Measurements from ENCODE around the gene CST7. TPM values are rescaled to one million over a fixed set of nuclear protein-coding genes. Genes with fewer than 3 reads are reported as not detected.

CST7 gene
- total RNA-seq, 1 donor from 2014 or later: 11.5 TPM

- no peak for DNase-seq (ENCODE audit: low spot score)
These were observed 13.4 kb downstream of the CST7 start for GRCh38 chr20:24962510-24962909.

DNA sequence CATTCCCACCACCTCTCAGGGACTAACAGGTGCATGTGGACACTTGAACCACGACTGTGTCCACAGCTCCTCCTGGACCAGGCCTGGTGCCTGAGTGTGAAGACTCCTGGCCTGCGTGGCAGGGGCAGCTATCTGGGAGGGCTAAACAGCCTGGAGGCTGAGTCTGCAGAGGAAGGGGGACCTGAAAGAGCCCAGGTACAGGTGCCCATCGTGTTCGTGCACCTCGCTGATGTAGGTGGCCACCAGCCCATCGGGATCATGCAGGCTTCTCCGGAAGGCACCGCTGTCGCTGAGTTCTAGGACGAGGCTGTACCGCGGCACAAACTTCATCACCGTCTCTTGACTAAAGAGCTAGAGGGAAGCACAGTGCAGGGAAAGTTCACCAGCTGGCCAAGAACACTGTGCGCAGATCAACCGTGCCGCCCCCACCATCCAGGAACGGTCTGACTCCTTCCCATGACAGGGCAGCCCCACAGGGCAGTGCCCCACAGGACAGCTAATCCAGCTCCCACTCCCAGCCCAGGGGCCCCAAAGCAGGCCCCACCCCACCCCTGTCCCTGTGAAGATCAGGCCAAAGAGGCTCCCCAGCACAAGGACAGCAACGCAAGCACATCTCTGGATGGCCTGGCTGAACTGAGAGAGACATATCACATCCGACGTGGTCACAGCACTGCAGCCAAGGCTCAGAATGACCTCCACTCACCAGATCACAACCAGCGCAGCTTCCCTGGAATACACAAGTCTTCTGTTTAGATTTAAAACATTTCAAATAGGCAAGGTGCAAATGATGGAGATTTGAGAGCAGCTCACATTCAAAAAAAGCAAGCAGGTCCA lies 14.8 kb downstream of the CST7 start:
- no peak for DNase-seq (ENCODE audit: low spot score)

DNA sequence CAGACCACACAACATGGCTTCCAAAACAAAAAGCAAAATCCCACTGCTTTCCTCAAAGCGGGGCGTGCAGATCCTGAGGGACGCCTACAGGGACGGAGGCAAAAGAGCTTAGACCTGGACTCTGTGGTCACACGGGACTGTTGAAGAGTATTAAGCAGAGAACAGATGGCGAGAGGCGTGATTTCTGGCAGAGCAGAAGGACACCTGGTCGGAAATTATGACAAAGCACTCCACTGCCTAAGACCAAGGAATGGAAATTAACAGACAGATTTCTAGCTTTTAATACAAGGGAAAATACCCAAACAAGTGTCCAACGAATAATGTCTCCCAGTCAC lies 15.4 kb downstream of the CST7 start:
- no peak for DNase-seq (ENCODE audit: low spot score)

DNA sequence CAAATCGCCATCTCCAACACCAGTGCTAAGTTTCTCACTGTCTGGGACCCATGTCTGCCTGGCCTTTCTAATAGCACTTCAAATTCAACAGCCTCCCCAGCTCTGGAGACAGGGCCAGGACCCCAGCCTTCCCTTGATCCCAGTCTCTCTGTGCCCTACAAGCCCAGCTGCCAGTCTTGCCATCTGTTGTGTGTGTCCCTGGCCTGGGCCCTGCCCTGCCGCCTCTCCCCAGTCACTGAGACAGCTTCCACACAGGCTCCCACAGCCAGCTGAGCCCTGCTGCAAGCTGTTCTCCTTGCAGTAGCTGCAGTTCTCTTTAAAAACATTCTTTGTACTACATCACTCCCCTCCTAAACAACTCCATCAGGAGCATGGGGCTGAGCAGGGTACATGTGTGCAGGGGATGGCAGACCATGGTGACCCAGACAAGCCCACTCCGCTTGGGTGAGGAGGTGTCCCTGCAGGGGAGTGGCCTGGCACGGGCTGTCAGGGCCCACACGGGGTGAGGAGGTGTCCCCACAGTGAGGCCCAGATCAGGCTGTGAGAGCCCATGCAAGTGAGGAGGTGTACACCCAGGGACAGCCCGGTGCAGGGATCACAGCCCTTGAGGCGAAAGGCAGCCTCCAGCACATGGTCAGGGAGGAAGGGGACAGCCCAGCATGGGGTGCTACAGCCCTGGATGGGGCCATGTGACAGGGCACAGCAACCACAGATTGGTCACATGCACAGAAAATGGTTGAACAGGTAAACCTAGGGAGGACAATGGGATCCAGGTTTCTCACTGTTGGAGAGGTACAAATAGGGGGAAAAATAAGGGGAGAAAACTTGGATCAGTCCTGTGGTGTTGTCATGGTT lies 16.2 kb downstream of the CST7 start:
- DNase-seq (ENCODE audit: low spot score): peak; percentile 86

DNA sequence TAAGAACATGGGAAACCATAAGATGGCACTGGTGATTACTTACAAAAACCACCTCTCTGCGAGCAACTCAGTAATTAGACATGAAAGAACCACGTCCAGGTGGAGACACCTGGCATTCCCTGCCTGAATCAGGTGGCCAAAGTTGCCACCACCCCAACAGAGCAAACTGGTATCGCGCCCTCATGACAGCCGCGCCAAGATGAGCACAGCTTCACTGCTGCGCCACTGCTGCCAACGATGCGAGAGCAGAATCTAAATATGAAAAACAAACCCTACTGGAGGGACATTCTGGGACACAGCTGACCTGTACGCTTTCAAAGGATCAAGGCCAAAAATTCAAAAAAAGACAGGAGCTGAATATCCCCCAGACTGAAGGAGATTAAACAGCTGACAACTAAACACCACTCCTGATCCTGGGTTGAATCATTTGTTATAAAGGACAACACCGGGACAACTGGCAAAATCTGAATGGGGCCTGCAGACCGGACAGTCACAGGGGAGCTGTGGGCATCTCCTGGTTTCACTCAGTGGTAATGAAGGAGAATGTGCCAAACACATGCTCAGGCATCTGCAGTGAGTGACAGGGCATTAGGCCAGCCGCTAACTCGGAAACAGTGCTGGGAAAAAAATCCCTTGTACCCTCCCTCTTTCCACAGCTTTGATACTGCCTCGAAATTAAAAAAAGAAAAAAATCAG lies 17.4 kb downstream of the CST7 start:
- DNase-seq (ENCODE audit: low spot score): peak; percentile 75

GRCh38 chr20:24968278-24968800 lies 19.3 kb downstream of the CST7 start:
- DNase-seq (ENCODE audit: low spot score): no peak

DNA sequence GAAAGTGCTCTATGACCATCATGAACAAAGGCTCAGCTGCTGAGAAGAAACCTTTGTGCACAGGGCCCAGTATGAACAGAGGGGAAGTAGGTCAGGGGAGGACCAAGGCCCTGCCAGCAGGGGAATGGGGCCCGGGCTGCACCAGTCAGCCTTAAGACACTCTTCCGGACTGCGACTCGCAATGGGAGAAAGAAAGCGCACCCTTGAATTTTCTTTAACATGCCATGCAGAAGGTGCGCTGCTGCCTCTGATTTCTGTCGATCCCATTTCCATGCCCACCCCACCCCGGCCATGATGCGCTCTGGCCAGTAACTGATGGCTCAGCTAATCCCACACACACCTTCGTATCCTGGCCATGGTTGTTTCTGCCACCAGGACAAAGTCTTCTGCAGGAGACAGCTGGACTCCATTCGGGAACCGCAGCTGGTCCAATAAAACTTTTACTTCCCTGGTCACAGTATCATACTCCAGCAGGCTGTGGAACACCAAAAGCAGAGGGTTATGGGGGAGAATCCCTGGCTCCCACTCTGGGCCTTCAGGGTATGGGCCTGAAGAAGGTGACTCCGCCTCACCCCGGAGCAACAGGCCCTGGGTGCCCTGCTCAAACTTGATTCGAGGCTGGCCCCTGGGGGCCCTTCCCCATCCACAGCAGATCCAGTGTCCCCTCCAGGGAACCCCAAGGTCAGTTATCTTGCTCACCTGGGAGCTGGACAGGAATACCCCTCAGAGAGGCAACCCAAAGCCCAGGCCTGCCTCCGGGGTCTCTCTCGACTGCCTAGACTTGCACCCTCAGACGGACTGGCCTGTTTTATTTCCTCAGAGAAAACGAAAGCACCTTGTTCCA lies 20.3 kb downstream of the CST7 start:
- peak; percentile 59 for DNase-seq (ENCODE audit: low spot score)

DNA sequence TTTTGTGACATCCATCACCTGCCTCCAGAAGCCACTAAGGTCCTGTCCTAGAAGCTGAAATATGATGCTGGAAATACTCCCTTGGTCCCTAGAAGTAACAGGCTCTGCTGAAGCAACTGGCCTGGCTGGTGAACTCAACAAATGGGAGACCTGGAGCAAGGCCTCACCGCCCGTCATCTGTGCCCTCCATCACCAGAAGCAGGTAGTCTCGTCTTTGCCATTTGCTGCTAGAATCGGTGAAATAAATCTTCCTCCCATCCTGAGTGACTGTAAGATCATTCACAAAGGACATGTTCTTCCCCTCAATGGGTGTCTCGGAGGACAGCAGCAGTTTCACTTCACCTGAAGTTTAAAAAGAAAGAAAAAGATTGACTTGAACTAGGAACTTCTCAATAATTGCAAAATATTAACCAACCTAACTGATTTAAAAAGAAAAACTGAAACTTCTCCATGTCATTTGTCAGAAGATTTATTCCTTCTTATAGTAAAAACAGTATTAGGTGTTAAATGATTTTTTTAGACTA lies 21.0 kb downstream of the CST7 start:
- DNase-seq (ENCODE audit: low spot score): no peak

- DNase-seq (ENCODE audit: low spot score): peak; percentile 45
These were observed 21.7 kb downstream of the CST7 start for GRCh38 chr20:24970754-24971153.

DNA sequence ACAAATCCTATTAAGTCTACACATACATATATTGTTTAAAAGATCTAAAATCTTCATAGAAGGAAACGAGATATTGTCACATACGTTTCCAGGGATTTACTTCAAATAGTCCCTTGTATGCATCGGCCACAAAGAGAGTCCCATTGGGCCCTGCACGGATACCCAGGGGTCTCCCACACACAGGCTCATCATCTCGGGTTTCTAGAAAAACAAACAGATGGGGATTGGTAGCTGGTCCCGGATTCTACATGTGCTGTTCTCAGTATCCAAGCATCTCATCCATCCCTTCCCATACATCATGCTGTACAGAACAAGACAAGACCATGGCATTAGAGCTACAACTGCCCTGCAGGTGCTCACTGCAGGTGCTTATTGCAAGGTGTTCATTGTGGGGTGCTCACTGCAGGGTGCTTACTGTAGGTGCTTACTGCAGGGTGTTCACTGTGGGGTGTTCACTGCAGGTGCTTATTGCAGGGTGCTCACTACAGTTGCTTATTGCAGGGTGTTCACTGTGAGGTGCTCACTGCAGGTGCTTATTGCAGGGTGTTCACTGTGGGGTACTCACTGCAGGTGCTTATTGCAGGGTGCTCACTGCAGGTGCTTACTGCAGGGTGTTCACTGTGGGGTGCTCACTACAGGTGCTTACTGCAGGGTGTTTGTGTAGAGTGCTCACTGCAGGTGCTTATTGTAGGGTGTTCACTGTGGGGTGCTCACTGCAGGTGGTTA lies 22.5 kb downstream of the CST7 start:
- DNase-seq (ENCODE audit: low spot score): peak; percentile 68

DNA sequence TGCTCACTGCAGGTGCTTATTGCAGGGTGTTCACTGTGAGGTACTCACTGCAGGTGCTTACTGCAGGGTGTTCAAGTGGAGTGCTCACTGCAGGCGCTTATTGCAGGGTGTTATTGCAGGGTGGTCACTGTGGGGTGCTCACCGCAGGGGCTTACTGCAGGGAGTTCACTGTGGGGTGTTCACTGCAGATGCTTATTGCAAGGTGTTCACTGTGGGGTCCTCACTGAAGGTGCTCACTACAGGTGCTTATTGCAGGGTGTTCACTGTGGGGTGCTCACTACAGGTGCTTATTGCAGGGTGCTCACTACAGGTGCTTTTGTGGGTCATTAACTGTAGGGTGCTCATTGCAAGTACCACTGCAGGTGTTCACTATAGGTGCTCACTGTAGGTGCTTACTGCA lies 23.3 kb downstream of the CST7 start:
- DNase-seq (ENCODE audit: low spot score): no peak

DNA sequence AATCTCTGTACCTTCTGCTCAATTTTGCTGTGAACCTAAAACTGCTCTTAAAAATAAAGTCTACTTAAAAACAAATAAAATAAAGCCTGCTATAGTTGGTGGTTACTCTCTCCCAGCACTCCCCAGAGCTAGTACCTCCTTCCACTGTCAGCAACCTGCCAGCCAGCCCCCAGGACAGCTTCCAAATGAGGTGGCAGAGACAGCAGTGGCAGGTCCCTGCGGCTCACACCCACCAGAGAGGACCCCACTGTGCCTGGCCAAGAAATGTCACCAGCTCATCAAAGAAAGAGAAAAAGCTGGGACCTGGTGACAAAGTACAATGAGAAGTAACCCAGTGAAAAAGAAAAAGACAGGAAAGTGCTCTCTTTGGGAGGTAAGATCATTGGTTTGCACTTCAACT lies 28.3 kb downstream of the CST7 start:
- peak; percentile 49 for DNase-seq (ENCODE audit: low spot score)

DNA sequence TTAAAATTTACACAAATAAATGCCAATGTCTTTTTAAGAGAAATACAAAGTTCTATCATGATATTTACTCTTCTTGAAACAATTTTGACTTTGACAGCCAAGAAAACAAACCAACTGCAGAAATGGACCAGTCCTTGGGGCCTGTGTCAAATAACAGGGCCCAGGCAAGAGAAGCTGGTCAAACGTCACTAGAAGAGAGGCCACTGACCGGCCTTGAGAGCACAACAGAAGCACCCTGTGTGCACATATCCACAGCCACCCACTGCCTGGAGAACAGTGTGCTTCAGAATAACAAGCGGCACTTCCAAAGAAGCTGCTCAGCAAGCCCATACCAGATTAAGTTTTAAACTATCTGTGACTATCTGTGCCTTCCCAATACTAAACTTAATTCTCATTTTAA lies 28.7 kb downstream of the CST7 start:
- no peak for DNase-seq (ENCODE audit: low spot score)

DNA sequence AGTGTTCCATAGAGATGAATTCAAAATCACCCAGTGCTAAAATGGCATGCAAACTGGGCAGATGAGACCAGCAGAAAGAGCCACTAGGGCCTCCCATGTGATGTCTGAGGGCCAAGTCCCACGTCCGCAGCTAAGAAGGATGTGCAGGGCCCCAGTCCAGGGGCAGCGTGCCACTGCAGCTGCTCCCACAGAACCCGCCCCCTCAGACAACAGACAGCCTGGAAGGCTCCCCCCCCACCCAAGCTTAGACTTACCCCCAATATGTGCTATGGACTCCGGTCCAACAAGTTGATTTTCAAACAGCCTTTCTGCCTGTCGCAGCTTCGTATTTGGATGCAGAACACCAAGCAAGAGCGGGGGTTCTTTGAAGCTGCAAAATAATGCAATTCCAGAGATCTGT lies 29.4 kb downstream of the CST7 start:
- DNase-seq (ENCODE audit: low spot score): peak; percentile 80

DNA sequence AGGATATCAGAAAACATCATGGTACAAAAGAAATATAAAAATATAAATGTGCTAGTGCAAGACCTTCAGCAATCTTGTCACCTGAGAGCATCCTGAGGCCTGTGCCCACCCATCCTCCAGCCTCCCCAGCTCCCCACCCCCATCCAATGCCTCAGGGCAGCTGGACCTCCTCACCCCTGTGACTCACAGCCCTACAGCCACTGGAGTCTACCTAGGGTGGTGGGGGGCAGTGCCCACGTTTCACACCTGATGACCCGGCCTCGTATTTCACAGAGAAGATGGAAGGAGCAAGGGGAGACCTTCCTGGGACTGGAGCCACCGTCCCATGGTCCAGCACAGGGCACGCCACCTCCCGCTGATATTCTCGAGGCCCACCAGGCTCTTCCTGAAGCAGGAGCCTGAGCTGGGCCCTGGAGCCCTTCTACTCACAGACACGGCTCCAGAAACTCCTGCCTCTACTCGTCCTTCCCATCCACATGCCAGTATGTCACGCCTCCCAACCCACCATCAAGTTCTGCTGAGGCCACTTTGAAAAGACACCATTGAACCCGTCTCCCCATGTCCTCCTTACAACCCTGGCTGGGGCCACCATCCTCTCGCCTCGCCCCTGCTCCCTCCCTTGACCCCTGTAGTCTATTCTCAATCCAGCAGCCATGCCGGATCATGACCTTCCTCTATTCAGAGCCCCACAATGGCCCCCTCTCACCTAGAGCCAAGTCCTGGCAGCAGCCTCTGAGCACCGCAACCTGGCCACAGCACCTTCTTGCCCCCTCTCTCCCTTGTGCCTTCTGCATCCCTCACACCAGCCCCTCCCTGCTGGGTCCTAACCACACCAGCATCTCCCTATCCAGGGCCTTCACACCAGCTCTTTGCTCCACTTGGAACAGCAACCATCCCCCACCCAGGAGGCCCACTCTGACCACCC lies 30.2 kb downstream of the CST7 start:
- peak; percentile 77 for DNase-seq (ENCODE audit: low spot score)

GRCh38 chr20:24980291-24981053 lies 31.4 kb downstream of the CST7 start:
- DNase-seq (ENCODE audit: low spot score): peak; percentile 83

- DNase-seq (ENCODE audit: low spot score): no peak
These were observed 32.2 kb downstream of the CST7 start for GRCh38 chr20:24981282-24981681.

DNA sequence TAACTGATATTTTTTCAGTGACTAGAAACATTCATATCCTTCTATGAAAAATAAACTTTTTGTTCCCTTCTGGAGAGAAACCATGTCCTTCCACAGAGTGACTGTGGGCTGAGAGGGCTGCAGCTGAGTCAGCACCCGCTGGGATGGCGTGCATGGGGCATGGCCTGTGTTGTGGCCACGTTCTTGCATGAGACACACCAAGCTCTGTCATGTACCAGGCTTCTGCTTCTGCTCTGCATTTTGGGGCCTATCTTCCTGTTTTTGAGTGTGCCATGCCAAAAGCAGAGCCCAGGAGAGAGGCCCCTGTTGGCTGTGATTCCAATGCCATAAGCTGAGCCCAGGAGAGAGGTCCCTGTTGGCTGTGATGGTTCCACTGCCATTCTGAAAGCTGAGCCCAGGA lies 32.7 kb downstream of the CST7 start:
- peak; percentile 86 for DNase-seq (ENCODE audit: low spot score)
